GM23338 (cell line): ENCODE measurements around the gene NEK3. TPM values are rescaled to one million over a fixed set of nuclear protein-coding genes. Genes with fewer than 3 reads are reported as not detected.

Experiments
- ATAC-seq: fragments of 200-7000 bp; cut with Tn5 transposase; 3 replicates; pipeline ENCODE4 v1.9.1; 2020
- DNase-seq: peaks from one replicate; pipeline ENCODE4 v3.0.0-alpha.2; 2015; ENCODE audit warnings: low spot score
- H2AFZ ChIP-seq: fragments of 200-600 bp; sonication (generic); 2 replicates; pipeline ENCODE4 v1.8.0; 2016; ENCODE audit warnings: antibody characterized with exemption, mild to moderate bottlenecking, moderate library complexity
- H3F3A ChIP-seq: fragments of 200-600 bp; sonication (generic); replicated peaks from 2 replicates; pipeline ENCODE4 v1.8.0; 2017; ENCODE audit warnings: antibody characterized with exemption, mixed run types, low read depth
- H3K27ac ChIP-seq: fragments of 200-600 bp; sonication (generic); 2 replicates; pipeline ENCODE4 v1.6.1; 2016; ENCODE audit warnings: low read depth
- H3K27me3 ChIP-seq: fragments of 200-600 bp; sonication (generic); 2 replicates; pipeline ENCODE4 v1.8.0; 2016; ENCODE audit warnings: mild to moderate bottlenecking, mixed run types, moderate library complexity; ENCODE audit not compliant: insufficient read depth
- H3K36me3 ChIP-seq: fragments of 200-600 bp; sonication (generic); 2 replicates; pipeline ENCODE4 v1.8.0; 2016; ENCODE audit warnings: mild to moderate bottlenecking; ENCODE audit not compliant: insufficient read depth
- H3K4me1 ChIP-seq: fragments of 200-600 bp; sonication (generic); 2 replicates; pipeline ENCODE4 v1.8.0; 2016; ENCODE audit warnings: mild to moderate bottlenecking, moderate library complexity; ENCODE audit not compliant: insufficient read depth
- H3K4me2 ChIP-seq: fragments of 200-600 bp; sonication (generic); 2 replicates; pipeline ENCODE4 v1.7.1; 2017; ENCODE audit warnings: mixed run types
- H3K4me3 ChIP-seq: fragments of 200-600 bp; sonication (generic); 2 replicates; pipeline ENCODE4 v1.6.1; 2016; ENCODE audit warnings: mixed run types
- H3K79me2 ChIP-seq: fragments of 200-600 bp; sonication (generic); replicated peaks from 2 replicates; pipeline ENCODE4 v1.8.0; 2017; ENCODE audit warnings: mild to moderate bottlenecking; ENCODE audit not compliant: insufficient read depth
- H3K9me2 ChIP-seq: fragments of 200-600 bp; sonication (generic); 2 replicates; pipeline ENCODE4 v1.8.0; 2017; ENCODE audit not compliant: insufficient read depth
- H4K20me1 ChIP-seq: fragments of 200-600 bp; sonication (generic); replicated peaks from 2 replicates; pipeline ENCODE4 v1.8.0; 2017; ENCODE audit warnings: mild to moderate bottlenecking; ENCODE audit not compliant: insufficient read depth
- H3K27ac Mint-ChIP-seq: 2 replicates; pipeline ENCODE4 v1.8.0; 2020; ENCODE audit warnings: inconsistent platforms, mild to moderate bottlenecking, moderate library complexity, mixed read lengths
- H3K27me3 Mint-ChIP-seq: 3 replicates; pipeline ENCODE4 v1.8.0; 2022; ENCODE audit warnings: low read depth, mild to moderate bottlenecking, moderate library complexity, mixed read lengths, inconsistent platforms; ENCODE audit not compliant: insufficient read depth, poor library complexity
- H3K36me3 Mint-ChIP-seq: 3 replicates; pipeline ENCODE4 v1.8.0; 2021; ENCODE audit warnings: low read depth, mild to moderate bottlenecking, inconsistent platforms, moderate library complexity, mixed read lengths
- H3K4me1 Mint-ChIP-seq: 3 replicates; pipeline ENCODE4 v1.8.0; 2020; ENCODE audit warnings: mild to moderate bottlenecking, inconsistent platforms, mixed read lengths
- H3K4me3 Mint-ChIP-seq: 3 replicates; pipeline ENCODE4 v1.8.0; 2021; ENCODE audit warnings: moderate library complexity, mild to moderate bottlenecking, inconsistent platforms, mixed read lengths
- H3K9me3 Mint-ChIP-seq: 3 replicates; pipeline ENCODE4 v1.8.0; 2020; ENCODE audit warnings: moderate library complexity, mild to moderate bottlenecking, inconsistent platforms, mixed read lengths
- CREB1 ChIP-seq: fragments of 250-450 bp; sonication (Bioruptor Pico); IDR thresholded peaks from 2 replicates; pipeline ENCODE4 v1.5.0; 2020; ENCODE audit warnings: low read depth, mild to moderate bottlenecking, moderate library complexity
- EZH2 ChIP-seq: fragments of 200-600 bp; sonication (generic); IDR thresholded peaks from one replicate; pipeline ENCODE4 v1.8.0; 2017; ENCODE audit warnings: antibody characterized with exemption, mild to moderate bottlenecking, low read depth; ENCODE audit not compliant: unreplicated experiment
- EZH2phosphoT487 ChIP-seq: fragments of 200-600 bp; sonication (generic); IDR thresholded peaks from one replicate; pipeline ENCODE4 v1.8.1; 2018; ENCODE audit warnings: antibody characterized with exemption; ENCODE audit not compliant: unreplicated experiment
- JUNB ChIP-seq: IDR thresholded peaks from one replicate; pipeline ENCODE4 v1.6.1; 2016; ENCODE audit warnings: antibody characterized with exemption; ENCODE audit not compliant: unreplicated experiment
- NANOG ChIP-seq: IDR thresholded peaks from 2 replicates; pipeline ENCODE4 v1.6.1; 2016; ENCODE audit warnings: antibody characterized with exemption, borderline replicate concordance
- POLR2AphosphoS5 ChIP-seq: IDR thresholded peaks from 2 replicates; pipeline ENCODE4 v1.6.1; 2016; ENCODE audit warnings: antibody characterized with exemption, low read depth
- ZNF114 ChIP-seq: fragments of 250-450 bp; sonication (Bioruptor Pico); IDR thresholded peaks from 2 replicates; pipeline ENCODE4 v1.5.0; 2020; ENCODE audit warnings: mild to moderate bottlenecking, moderate library complexity
- ZNF331 ChIP-seq: fragments of 250-450 bp; sonication (Bioruptor Pico); IDR thresholded peaks from 2 replicates; pipeline ENCODE4 v1.5.0; 2020; ENCODE audit warnings: low read depth, mild to moderate bottlenecking, moderate library complexity
- polyA plus RNA-seq: library from polyadenylated mRNA; unstranded; fragments of >200 nt; fragmentation: Nextera tagmentation; extraction: Ambion mirVana; gene quantifications from 2 replicates; pipeline ENCODE4 v1.2.1, GENCODE V29; 2016
- total RNA-seq: library from RNA; depleted of rRNA; stranded (reverse); fragments of >200 nt; shearing (Covaris generic); gene quantifications from 2 replicates; pipeline ENCODE4 v1.2.3, GENCODE V29; 2014
- TF ChIP-seq, protein P1 (sequence below), 2 experiments: fragments of 200-600 bp in 1 of 2; sonication (generic) in 1 of 2; conservative IDR thresholded peaks; 2 replicates each; pipeline versions ENCODE4 v1.5.1 to v1.6.1; 2016 to 2017; ENCODE audit warnings: antibody characterized with exemption in 2 of 2, low read depth in 2 of 2, mild to moderate bottlenecking in 2 of 2, moderate library complexity in 1 of 2
- TF ChIP-seq, protein P2 (sequence below): IDR thresholded peaks from 2 replicates; pipeline ENCODE4 v1.6.1; 2016; ENCODE audit warnings: antibody characterized with exemption
- TF ChIP-seq, protein P3 (sequence below): IDR thresholded peaks from one replicate; pipeline ENCODE4 v1.6.1; 2018; ENCODE audit warnings: antibody characterized with exemption; ENCODE audit not compliant: unreplicated experiment

NEK3 gene
- total and polyA plus RNA-seq, 2 experiments from 2014 or later = 26.7 to 26.8 TPM

DNA sequence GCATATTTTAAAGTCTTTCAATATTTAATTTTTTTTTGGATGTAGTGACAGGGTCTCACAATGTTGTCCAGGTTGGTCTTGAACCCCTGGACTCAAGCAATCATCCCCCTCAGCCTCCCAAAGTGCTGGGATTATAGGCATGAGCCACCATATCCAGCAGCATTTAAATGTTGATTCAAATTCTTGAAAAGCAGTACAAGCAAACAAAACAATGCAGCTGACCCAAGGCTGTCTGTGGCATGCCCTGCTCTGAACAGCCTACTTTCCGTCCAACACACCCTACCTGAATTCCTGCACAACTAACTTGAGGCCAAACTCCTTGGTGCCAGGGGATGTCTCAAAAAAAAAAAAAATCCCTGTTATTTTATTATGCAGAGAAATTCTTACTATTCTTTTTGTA is 53.6 kb downstream of the NEK3 start (continued):
- TF ChIP-seq, protein P1, sequence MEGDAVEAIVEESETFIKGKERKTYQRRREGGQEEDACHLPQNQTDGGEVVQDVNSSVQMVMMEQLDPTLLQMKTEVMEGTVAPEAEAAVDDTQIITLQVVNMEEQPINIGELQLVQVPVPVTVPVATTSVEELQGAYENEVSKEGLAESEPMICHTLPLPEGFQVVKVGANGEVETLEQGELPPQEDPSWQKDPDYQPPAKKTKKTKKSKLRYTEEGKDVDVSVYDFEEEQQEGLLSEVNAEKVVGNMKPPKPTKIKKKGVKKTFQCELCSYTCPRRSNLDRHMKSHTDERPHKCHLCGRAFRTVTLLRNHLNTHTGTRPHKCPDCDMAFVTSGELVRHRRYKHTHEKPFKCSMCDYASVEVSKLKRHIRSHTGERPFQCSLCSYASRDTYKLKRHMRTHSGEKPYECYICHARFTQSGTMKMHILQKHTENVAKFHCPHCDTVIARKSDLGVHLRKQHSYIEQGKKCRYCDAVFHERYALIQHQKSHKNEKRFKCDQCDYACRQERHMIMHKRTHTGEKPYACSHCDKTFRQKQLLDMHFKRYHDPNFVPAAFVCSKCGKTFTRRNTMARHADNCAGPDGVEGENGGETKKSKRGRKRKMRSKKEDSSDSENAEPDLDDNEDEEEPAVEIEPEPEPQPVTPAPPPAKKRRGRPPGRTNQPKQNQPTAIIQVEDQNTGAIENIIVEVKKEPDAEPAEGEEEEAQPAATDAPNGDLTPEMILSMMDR (conservative IDR thresholded peaks at IDR 0.05; ENCODE audit: low read depth in 2 of 2) = no peak
- TF ChIP-seq, protein P2, sequence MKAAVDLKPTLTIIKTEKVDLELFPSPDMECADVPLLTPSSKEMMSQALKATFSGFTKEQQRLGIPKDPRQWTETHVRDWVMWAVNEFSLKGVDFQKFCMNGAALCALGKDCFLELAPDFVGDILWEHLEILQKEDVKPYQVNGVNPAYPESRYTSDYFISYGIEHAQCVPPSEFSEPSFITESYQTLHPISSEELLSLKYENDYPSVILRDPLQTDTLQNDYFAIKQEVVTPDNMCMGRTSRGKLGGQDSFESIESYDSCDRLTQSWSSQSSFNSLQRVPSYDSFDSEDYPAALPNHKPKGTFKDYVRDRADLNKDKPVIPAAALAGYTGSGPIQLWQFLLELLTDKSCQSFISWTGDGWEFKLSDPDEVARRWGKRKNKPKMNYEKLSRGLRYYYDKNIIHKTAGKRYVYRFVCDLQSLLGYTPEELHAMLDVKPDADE = no peak
- no peak for TF ChIP-seq CREB1 (CRISPR knock-in tag)

DNA sequence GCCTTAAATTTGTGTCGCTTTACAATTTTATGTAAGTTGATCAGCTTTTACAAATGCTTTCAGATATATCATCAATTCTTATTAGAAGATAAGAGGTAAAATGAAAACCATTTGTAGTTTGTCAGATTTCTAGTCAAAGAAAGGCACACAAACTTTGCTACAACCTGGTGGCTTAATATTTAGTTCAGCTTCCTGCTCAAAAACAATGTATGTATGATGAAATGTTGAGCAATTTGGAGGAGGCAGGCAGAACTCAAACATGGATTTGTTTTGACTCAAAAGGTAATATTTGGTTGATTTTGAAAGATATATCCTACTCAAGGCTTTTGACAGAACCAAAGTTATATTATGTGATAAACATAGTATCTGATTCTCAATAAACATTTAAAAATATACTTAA is 54.8 kb downstream of the NEK3 start:
- no peak overlapping the region for H3K27ac Mint-ChIP-seq
- TF ChIP-seq, protein P3, sequence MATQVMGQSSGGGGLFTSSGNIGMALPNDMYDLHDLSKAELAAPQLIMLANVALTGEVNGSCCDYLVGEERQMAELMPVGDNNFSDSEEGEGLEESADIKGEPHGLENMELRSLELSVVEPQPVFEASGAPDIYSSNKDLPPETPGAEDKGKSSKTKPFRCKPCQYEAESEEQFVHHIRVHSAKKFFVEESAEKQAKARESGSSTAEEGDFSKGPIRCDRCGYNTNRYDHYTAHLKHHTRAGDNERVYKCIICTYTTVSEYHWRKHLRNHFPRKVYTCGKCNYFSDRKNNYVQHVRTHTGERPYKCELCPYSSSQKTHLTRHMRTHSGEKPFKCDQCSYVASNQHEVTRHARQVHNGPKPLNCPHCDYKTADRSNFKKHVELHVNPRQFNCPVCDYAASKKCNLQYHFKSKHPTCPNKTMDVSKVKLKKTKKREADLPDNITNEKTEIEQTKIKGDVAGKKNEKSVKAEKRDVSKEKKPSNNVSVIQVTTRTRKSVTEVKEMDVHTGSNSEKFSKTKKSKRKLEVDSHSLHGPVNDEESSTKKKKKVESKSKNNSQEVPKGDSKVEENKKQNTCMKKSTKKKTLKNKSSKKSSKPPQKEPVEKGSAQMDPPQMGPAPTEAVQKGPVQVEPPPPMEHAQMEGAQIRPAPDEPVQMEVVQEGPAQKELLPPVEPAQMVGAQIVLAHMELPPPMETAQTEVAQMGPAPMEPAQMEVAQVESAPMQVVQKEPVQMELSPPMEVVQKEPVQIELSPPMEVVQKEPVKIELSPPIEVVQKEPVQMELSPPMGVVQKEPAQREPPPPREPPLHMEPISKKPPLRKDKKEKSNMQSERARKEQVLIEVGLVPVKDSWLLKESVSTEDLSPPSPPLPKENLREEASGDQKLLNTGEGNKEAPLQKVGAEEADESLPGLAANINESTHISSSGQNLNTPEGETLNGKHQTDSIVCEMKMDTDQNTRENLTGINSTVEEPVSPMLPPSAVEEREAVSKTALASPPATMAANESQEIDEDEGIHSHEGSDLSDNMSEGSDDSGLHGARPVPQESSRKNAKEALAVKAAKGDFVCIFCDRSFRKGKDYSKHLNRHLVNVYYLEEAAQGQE = no peak
- TF ChIP-seq NANOG (no peak), POLR2AphosphoS5 (no peak), EZH2 (no peak), CREB1 (CRISPR knock-in tag) (no peak), EZH2phosphoT487 (no peak), ZNF331 (CRISPR knock-in tag) (no peak), ZNF114 (CRISPR knock-in tag) (no peak), JUNB (no peak)
- TF ChIP-seq, protein P2 = no peak

More for the DNA sequence above, 54.8 kb downstream of the NEK3 start:
- DNase-seq = no peak
- no peaks in the 10 kb centered on the region for H3K36me3 ChIP-seq
- Mint-ChIP-seq H3K36me3 (peaks cover 12% of the 10 kb centered on the region; the same call in 2 of the 3 replicates), H3K4me1 (peaks cover 1% of the 10 kb centered on the region; the same call in 1 of the 3 replicates), H3K27me3 (peaks cover 3% of the 10 kb centered on the region), H3K9me3 (peaks cover 13% of the 10 kb centered on the region; the same call in 2 of the 3 replicates), H3K4me3 (no peak overlapping the region)
- no peak overlapping the region for H3K4me2 ChIP-seq
- no peak overlapping the region for H3K27ac ChIP-seq
- no peak overlapping the region for H2AFZ ChIP-seq
- H3K27me3 ChIP-seq = no peaks in the 10 kb centered on the region
- ATAC-seq = no peak
- H3K4me3 ChIP-seq = no peak overlapping the region
- no peaks in the 10 kb centered on the region for H4K20me1 ChIP-seq
- H3F3A ChIP-seq = no peaks in the 10 kb centered on the region
- no peaks in the 10 kb centered on the region for H3K79me2 ChIP-seq
- no peaks in the 10 kb centered on the region for H3K4me1 ChIP-seq
- H3K9me2 ChIP-seq = no peaks in the 10 kb centered on the region
